Lung (tissue), 12 donors: ENCODE results near the gene DBH. TPM values are rescaled to one million over a fixed set of nuclear protein-coding genes. Genes with fewer than 3 reads are reported as not detected.

Experiments used
- ATAC-seq: fragments of 200-7000 bp; cut with Tn5 transposase; one replicate; pipeline ENCODE4 v1.9.1; 2020; ENCODE audit warnings: moderate number of reproducible peaks; ENCODE audit not compliant: insufficient read depth, low FRiP score
- DNase-seq, 3 donors: peaks; one replicate each; pipeline ENCODE4 v3.0.0-alpha.2; 2013 to 2017
- H3K27ac ChIP-seq, 2 donors: one replicate each; pipeline ENCODE4 v1.5.1; 2013; ENCODE audit warnings: mild to moderate bottlenecking in 2 of 2, moderate library complexity in 2 of 2, control low read depth in 1 of 2, inconsistent platforms in 1 of 2, low read depth in 1 of 2, low read length in 1 of 2
- H3K27me3 ChIP-seq, 3 donors: one replicate each; pipeline ENCODE4 v1.5.1; 2013; ENCODE audit warnings: low read length in 2 of 3; ENCODE audit not compliant: control insufficient read depth in 3 of 3, insufficient read depth in 3 of 3
- H3K36me3 ChIP-seq, 4 donors: one replicate each; pipeline ENCODE4 v1.5.1; 2013; ENCODE audit warnings: low read length in 4 of 4, mild to moderate bottlenecking in 1 of 4, moderate library complexity in 1 of 4; ENCODE audit not compliant: control insufficient read depth in 4 of 4, insufficient read depth in 4 of 4
- H3K4me1 ChIP-seq, 5 donors: one replicate each; pipeline ENCODE4 v1.5.1; 2013; ENCODE audit warnings: low read length in 5 of 5, mild to moderate bottlenecking in 2 of 5, moderate library complexity in 1 of 5; ENCODE audit not compliant: control insufficient read depth in 5 of 5, insufficient read depth in 5 of 5
- H3K4me3 ChIP-seq: one replicate; pipeline ENCODE4 v1.5.1; 2013; ENCODE audit warnings: mild to moderate bottlenecking, control low read depth, moderate library complexity
- H3K9ac ChIP-seq, 2 donors: one replicate each; pipeline ENCODE4 v1.5.1; 2013; ENCODE audit warnings: low read length in 2 of 2, control low read depth in 1 of 2; ENCODE audit not compliant: insufficient read depth in 1 of 2
- H3K9me3 ChIP-seq, 4 donors: one replicate each; pipeline ENCODE4 v1.5.1; 2013; ENCODE audit warnings: low read length in 3 of 4, mild to moderate bottlenecking in 1 of 4, moderate library complexity in 1 of 4; ENCODE audit not compliant: control insufficient read depth in 4 of 4, insufficient read depth in 3 of 4
- WGBS, 2 donors: extraction: QIAGEN DNeasy Blood & Tissue Kit; methylation state at CpG; one replicate each; pipeline ENCODE4 v1.1.7; 2013; 5-methylcytosine and 5-hydroxymethylcytosine counted together
- polyA plus RNA-seq, 2 donors: library from polyadenylated mRNA; stranded (reverse); fragments of 200-250 nt; gene quantifications; one replicate each; pipeline ENCODE4 v1.2.1, GENCODE V29; 2013
- total RNA-seq, 2 donors: library from RNA; depleted of rRNA in 1 of 2; stranded (reverse); fragments of >200 nt in 1 of 2; gene quantifications; one replicate each; pipeline ENCODE4 v1.2.1, GENCODE V29; 2014 to 2021
- TF ChIP-seq, protein P1 (sequence below): IDR thresholded peaks from 2 replicates; pipeline ENCODE4 v1.5.1; 2012; ENCODE audit warnings: mild to moderate bottlenecking; ENCODE audit errors: control extremely low read depth, extremely low read depth
- donor health status: control.
- donor health status: control.
- donor health status: Bipolar disorder and iron deficiency.
- donor health status: healthy.
- donor health status: DM: yes; HTN: yes; CAD: no.

The DBH gene
- total and polyA plus RNA-seq, 4 donors: 0.06 to 0.48 (median 0.08) TPM

DNA sequence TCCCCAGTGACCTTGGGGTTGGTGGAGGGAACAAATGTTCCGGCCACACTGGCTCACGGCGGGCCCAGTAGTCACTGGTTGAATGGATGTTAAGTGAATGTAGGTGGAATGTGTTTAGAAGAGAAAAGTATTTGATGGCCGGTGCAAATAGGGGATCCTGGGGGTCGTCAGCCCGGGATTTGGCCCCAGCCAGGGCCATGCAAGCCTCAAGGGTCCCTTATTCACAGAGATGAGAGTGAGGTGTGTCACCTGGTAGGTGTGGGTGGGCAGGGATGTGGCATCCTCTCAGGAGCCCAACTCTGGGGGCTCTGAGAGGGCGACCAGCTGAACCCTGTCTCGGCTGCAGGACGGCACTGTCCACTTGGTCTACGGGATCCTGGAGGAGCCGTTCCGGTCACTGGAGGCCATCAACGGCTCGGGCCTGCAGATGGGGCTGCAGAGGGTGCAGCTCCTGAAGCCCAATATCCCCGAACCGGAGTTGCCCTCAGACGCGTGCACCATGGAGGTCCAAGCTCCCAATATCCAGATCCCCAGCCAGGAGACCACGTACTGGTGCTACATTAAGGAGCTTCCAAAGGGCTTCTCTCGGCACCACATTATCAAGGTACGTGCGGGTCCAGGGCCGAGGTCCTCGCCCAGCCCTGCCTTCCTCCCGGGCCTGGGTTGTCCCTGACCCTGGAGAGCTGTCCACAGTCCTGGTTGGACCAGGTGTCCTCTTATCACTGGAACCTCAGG lies 5.9 kb downstream of the DBH start:
- no peak overlapping the region for H3K27ac ChIP-seq
- H3K9me3 ChIP-seq: no peaks in the 10 kb centered on the region
- 91 to 94% methylated on average over 25 of the region's 25 CpGs for WGBS, 2 donors
- H3K9ac ChIP-seq: no peak overlapping the region
- H3K4me3 ChIP-seq: no peak overlapping the region
- TF ChIP-seq, protein P1, sequence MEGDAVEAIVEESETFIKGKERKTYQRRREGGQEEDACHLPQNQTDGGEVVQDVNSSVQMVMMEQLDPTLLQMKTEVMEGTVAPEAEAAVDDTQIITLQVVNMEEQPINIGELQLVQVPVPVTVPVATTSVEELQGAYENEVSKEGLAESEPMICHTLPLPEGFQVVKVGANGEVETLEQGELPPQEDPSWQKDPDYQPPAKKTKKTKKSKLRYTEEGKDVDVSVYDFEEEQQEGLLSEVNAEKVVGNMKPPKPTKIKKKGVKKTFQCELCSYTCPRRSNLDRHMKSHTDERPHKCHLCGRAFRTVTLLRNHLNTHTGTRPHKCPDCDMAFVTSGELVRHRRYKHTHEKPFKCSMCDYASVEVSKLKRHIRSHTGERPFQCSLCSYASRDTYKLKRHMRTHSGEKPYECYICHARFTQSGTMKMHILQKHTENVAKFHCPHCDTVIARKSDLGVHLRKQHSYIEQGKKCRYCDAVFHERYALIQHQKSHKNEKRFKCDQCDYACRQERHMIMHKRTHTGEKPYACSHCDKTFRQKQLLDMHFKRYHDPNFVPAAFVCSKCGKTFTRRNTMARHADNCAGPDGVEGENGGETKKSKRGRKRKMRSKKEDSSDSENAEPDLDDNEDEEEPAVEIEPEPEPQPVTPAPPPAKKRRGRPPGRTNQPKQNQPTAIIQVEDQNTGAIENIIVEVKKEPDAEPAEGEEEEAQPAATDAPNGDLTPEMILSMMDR: no peak
- DNase-seq (no peak), ATAC-seq (no peak)
- peaks cover 0 to 6% (median 0%) of the 10 kb centered on the region in 5 donors for H3K4me1 ChIP-seq
- no peaks in the 10 kb centered on the region for H3K27me3 ChIP-seq
- no peaks in the 10 kb centered on the region for H3K36me3 ChIP-seq

DNA sequence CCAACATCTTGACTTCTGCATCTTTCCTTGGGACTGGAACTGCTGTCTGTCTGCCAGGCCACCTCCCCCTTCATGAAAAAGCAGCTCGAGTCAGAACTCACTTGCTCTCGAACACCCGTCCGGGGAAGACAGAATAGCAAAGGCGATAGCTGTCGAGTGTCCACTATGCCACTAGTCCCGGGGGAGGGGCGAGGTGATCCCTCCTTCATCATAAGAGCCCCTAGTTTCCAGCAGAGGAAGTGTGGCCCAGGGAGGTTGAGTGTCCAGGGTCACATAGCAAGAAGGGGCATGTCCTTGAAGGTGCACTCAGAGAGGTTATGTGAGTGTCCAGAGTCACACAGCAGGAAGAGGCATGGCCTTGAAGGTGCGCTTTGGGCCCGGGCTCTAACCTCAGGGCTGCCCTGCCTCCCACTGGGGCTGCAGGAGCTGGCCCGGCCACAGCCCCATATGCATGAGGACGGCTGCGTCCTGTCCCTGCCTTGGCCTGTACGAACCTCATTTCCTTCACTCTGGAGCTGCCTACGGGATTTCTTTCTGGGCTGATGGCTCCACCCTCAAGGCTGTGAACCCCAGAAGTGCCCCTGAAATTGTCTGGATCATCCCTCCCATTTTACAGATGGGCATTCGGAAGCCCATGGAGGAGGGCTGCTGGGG lies 6.7 kb downstream of the DBH start:
- no peak for ATAC-seq
- Histone ChIP-seq H3K4me1 (peaks cover 0 to 4% (median 0%) of the 10 kb centered on the region in 5 donors), H3K27ac (no peak overlapping the region), H3K9me3 (no peaks in the 10 kb centered on the region), H3K4me3 (no peak overlapping the region), H3K36me3 (no peaks in the 10 kb centered on the region), H3K27me3 (no peaks in the 10 kb centered on the region), H3K9ac (no peak overlapping the region)
- WGBS, 2 donors: 59 to 76% methylated on average over 16 of the region's 16 CpGs
- TF ChIP-seq, protein P1: no peak
- DNase-seq: no peak

DNA sequence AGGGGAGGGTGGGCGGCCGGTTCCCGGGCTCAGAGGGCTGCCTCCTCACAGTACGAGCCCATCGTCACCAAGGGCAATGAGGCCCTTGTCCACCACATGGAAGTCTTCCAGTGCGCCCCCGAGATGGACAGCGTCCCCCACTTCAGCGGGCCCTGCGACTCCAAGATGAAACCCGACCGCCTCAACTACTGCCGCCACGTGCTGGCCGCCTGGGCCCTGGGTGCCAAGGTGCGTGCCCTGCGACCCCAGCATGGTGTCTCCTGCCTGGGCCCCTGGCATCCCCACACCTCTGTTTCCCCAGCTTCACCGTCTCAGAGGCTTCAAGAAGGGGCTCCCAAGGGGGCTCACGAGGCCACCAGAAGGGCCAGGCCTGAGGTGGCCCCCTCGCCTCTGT lies 7.2 kb downstream of the DBH start:
- DNase-seq: no peak
- WGBS, 2 donors: 92 to 94% methylated on average over 20 of the region's 20 CpGs

More for the DNA sequence above, 7.2 kb downstream of the DBH start:
- H3K27ac ChIP-seq: no peak overlapping the region
- H3K9ac ChIP-seq: no peak overlapping the region
- ATAC-seq: no peak
- H3K36me3 ChIP-seq: no peaks in the 10 kb centered on the region
- peaks cover 0 to 4% (median 0%) of the 10 kb centered on the region in 5 donors for H3K4me1 ChIP-seq
- no peaks in the 10 kb centered on the region for H3K27me3 ChIP-seq
- H3K4me3 ChIP-seq: no peak overlapping the region
- no peaks in the 10 kb centered on the region for H3K9me3 ChIP-seq
- TF ChIP-seq, protein P1: no peak
